Esophagus mucosa (tissue), 1 donor: ENCODE measurements around the gene ADAMTS2. TPM values are rescaled to one million over a fixed set of nuclear protein-coding genes. Genes with fewer than 3 reads are reported as not detected.
A peak's percentile ranks its signal among the peaks of the same experiment; 100 is the strongest.
"Not testable (repeated sequence)": the region's sequence is repeated elsewhere in the genome, so short reads cannot be mapped to it uniquely, and the experiment has no call there.

Experiments used
- ATAC-seq: fragments of 200-7000 bp; cut with Tn5 transposase; one replicate; pipeline ENCODE4 v1.9.1; 2020
- total RNA-seq: library from RNA; stranded (reverse); gene quantifications from one replicate; pipeline ENCODE4 v1.2.4, GENCODE V29; 2023
- donor health status: DM: yes; HTN: yes; CAD: no.

Gene ADAMTS2
- total RNA-seq, 1 donor from 2014 or later = 3.5 TPM

DNA sequence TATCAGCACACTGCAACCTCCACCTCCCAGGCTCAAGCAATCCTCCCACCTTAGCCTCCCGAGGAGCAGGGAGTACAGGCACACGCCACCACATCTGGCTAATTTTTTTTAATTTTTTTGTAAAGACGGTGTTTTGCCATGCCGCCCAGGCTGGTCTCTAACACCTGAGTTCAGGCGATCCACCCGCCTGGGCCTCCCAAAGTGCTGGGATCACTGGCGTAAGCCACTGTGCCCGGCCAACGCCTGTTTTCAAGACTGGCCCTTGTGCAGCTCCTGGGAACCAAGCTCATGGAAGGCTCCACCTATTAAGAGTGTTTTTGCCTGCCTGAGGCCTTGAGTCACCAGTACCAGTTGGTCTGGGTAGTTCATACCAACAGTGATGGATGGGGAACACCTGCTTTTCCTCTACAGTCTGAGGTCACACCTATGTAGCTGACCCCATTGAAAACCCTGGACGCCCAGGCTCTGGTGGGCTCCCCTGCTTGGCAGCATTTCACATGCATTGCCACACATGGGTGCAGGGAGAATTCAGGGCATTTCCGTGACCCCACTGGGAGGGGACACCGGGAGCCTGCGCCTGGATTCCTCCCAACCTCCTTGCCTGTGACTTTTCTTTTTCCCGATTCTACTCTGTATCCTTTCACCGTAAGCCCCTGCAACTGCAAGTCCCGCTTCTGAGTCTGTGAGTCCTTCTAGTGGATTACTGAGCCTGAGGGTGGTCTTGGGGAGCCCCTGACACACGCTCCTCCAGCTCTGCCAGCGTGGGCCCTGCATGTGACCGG lies 221.6 kb downstream of the ADAMTS2 start:
- peak; percentile 36 for ATAC-seq

DNA sequence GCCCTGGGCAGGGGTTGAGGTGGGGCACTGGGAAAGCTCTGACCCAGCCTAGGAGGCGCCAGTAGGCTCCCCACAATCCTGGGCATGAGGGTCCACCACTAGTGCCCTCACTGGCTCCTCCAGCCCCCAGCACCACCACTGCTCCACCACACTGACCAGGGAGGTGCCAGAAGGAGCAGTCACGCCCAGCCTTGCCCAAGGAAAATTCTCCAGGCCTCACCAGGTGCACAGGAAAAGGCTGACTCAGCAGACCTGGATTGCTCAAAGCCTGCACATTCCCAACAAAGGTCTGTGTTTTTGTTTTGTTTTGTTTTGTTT lies 222.2 kb downstream of the ADAMTS2 start:
- ATAC-seq = no peak

DNA sequence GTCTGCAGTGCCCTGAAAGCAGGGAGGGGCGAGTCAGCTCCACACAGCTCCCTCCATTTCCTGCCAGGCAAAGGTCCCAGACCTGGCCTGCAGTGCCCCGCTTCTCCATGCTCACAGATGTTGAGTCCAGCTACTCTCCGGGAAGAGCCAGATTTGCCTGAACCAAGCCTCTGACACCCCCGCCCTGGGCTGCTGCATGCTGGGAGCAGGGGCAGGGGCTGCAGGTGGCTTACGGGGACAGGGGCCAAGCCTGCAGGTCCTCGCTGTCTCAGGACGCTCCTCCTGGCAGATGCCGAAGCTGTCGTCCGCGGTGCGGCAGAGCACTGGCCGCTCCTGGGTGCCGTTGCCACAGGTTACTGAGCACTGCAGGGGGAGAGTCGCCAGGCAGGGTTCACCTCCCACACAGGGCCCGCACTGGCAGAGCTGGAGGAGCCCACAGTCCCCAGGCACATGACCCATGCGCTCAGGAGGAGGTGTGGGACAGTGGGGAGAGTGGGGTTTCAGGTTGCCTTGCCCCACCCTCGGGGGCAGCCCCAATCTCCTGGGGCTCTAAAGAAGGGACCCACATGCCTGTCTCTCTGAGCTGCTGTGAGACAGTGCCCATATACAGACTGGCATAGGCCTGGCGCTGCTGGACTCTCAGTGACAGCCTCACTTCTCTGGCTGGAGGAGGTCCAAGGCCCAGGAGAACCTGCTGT lies 222.7 kb downstream of the ADAMTS2 start:
- ATAC-seq = no peak

DNA sequence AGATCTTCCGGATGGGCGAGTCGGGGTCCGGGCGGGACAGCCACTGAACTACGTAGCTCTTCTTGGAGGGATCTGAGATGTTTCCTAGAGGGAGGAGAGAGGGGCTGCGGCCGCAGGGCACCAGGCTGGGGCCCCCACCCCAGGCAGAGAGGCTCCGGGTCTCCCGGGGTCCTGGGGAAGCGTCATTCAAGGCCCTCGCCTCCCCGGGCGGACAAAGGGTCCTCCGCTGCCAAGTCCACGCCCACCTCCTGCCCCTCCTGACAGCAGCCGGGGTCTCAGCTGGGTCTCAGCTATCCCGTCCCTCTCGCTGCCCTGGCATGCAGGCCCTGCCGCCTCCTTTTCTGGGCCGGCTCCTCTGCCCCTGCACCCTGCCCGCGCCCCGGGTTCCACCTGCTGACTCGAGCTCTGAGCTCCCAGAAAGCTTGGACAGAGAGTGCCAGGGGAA lies 223.6 kb downstream of the ADAMTS2 start:
- no peak for ATAC-seq

DNA sequence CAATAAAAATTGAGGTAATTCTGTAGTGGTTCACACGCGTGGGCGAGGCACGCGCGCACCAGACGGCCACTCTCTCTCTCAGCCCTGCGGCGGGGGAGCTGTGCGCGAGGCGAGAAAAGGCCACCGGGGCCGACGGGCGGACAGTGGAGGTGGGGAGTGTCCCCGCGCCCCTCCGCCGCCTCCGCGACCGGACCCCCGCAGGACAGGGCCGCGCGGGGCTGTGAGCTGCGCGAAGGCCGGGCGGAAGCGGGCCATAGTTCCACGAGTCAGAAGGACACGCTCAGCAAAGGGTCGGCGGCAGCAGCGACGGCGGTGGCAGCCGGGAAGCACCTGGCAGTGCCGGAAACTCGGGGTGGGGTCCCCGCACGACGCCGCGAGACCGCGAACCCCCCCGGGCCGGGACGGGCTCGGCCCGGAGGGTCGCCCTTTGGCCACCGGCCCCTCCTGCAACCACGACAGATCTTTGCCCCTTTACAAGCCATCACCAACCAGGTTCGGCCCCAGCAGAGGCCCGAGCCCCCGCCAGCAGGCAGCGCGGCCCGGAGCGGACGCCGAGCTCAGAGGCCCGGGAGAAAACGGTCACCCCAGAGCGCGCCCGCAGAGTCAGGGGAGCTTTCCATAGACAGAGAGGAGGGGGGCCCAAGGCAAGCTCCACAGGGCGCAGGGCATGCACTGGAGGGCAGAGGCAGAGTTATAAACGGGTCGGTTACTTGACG lies 224.2 kb downstream of the ADAMTS2 start:
- no peak for ATAC-seq

DNA sequence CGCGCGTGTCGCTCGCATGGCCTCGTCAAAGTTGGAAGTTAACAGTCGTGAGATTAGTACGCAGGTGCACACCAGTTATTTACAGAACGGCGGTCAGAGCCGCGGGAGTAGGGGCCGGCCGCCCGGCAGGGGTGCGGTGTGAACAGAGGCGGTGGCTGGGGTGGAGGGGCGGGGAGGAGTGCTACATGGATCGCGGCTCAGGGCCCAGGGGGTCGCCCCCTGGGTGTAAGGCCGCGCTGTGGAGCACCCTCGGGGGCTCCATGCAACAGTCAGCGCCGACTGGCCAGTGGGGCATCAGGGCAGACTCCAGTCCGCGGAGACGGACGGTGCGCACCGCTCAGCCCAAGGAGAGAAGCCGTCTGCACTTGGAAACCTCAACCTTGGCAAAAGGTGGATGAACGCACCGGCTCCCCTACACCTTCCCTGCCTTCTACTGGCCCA lies 224.8 kb downstream of the ADAMTS2 start:
- no peak for ATAC-seq

DNA sequence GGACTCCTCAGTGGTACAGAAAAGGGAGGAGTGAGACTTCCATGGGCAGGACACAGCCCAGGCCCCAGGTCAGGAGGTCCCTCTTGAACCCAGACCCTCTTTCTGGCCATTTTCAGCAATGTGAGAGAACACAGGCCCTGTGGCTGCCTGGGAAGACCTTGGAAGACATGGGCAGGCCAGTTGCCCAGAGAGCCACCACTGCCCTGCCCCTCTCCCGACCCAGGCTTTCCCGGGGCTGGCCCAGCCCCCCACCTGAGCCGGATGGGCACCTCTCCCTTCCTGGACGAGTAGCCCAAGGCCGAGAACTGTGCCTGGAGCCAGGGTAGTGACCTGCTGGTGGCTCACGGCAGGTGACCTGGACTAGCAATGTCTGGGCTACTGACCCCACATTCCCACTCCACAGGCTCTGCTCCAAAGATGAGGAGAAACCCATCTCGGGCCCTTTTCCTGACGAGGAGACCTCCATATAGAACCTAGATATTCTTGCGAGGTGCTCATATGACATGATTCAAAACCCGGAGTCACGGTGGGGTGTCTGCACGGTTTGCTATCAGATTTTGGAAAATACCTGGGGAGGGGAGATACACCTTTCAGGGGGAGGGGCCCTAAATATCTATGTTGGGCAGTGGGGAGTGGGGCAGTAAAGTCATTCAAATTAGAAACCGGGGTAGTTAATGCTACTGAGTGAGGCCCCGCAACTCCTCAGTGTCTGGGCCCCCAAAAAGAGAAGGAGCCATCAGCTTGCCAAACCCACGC lies 225.7 kb downstream of the ADAMTS2 start:
- no peak for ATAC-seq

DNA sequence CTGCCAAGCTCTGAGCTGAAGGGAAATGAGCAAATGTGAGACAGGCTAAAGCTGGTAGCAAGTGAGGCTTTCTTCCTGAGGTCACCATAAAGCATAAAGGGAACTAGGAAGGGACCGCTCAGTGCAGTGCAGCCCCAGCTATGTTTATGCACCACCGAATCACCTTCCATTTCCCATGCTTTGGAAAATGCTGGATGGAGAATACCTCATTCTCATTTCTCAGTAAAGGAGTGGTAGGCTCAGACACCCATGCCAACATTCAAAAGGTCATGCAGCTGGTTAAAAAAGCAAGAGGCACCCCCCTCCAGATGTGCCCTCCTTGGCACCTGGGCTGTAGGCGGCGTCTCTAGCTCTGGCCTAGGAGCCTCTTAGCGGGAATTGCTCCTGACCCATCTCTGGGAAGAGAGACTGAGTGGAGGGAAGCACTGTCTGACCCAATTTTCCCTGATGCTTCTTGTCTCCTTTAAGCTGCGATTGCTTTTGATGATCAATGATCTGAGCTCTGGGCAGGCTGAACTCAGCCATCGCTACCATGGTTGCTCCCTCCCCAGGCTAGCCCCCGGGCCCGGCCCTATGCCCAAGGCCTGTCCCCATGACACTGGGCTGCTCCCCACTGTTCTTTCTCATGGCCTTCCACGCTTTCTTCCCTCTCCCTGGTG lies 226.4 kb downstream of the ADAMTS2 start:
- ATAC-seq = no peak

DNA sequence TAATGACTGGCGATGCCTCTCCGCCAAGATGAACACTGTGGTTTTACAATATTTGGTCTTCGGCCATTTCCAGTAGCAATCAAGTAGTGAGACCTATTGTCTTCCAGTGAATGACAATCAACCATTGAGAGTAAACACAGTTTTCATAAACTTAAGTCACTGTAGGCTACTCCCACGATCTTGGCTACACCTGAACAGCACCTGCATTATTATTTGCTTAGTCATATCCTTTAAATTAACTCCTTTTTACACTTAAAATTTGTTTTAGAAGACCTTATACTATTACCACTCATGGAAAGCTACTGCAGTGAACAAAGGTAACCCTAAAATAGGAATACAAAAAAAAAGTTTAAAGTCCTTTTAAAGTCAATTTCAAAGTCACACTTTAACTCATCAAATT lies 226.9 kb downstream of the ADAMTS2 start:
- no peak for ATAC-seq

DNA sequence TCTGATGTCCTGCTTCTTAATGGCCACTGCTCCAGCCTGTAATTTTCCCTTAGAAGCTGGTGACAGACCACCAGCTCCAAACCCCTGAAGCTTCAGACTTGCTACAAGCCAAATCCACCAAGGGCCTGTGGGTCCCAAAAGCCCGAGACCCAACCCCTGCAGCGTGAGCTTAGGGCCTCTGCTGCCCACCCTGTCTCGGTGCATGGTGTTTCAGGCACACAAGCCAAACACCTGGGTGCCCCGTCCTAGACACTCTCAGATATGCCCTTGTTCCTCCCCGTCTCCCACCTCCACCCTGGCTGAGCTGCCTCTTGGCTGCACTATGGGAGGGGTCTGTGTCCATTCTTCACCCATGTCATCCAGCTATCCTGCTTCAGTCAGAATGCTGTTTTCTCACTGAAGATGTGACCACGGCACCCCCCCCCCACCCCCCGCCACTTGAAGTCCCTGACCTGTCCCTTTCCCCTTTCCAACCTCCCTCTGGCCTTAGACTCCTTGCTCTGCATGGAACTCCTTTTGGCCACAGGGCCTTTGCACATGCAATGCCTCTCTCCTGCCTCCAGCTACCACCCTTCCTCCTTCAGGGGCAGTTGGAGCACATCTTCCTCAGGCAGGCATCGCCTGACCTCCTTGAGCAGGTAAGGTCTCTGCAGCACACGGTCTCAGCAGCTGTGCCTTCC lies 229.3 kb downstream of the ADAMTS2 start:
- ATAC-seq = no peak

DNA sequence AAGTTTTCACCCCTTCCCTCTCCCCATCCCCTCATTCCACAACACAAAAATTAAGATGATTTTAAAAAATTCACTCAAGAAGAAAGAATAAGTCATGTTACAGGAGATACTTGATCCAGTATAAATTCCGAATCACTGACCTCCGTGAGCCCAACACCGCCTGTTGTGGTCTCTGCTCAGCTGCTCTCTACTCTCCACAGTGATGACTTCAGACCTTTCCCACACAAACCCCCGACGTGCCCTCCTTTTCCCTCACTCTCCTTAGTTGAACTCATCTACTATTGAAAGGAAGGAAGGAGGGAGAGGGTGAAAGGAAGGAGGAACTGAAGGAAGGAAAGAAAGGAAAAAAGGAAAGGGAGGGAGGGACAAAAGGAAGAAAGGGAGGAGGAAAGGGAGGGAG lies 230.0 kb downstream of the ADAMTS2 start:
- ATAC-seq = no peak

DNA sequence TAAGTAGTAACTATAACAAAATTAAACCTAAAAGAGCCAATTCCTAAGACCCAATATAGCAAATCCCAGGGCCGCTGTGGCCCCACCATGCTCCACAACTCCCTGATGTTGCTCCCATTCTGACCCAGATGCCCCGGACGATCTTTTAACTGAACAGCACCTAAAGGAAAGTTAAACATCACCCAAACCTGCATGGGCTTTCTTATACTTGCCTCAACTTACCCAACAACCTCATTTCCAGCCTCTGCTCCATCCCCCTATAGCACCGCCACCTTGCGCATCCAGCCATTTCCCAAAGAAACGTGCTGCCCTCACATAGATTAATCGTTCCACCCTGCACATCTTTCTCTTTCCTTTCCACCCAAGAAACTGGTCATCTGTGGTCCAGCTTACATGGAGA lies 230.5 kb downstream of the ADAMTS2 start:
- no peak for ATAC-seq

DNA sequence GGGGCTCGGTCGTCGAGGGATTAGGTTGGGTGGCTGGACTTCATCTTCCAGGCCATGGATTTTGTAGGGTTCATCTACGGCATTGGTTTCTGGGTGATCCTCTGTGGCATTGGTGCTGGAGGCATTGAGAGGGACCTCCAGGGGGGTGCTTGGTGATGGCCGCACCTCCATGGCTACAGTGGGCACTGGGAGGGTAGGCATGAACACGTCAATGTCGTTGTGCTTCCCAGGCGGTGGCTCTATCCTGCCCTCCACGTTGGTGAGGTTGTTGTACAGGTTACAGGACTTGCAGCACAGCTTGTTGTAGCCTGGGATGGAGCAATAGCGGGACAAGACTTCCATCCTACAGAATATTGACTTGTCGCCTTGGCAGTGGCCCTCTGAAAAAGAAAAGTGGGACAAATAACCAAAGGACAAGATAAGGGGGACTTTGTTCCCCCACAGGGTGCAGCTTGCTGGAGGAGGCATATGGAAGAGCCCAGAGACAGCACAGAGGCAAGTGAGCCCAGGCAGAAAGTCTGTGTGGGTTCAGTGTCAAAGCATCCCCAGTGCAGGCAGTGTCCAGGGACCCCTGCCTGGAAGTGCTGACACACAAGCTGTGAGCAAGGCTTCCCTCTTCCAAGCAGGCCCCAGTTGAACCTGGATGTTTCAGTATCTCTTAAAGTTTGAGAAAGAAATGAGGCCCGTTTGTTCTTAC lies 231.2 kb downstream of the ADAMTS2 start:
- no peak for ATAC-seq

DNA sequence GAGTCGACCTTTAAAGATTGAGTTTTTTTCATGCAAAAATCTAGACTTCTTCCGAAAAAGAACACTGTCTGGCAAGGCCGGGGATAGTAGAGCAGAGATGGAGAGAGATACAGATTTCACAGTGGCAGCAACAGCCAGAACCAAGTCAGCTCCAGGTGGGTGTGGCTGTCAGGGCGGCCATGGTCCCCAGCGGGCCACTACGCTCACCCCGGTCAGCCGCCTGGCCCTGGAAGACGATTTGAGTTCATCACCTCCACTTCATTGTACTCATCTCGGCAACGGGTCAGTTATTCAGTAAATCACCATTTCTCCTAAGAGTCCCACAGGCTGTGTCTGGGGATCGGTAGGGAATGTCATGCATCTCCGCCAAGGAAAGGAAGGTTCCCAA lies 232.1 kb downstream of the ADAMTS2 start:
- ATAC-seq = no peak

DNA sequence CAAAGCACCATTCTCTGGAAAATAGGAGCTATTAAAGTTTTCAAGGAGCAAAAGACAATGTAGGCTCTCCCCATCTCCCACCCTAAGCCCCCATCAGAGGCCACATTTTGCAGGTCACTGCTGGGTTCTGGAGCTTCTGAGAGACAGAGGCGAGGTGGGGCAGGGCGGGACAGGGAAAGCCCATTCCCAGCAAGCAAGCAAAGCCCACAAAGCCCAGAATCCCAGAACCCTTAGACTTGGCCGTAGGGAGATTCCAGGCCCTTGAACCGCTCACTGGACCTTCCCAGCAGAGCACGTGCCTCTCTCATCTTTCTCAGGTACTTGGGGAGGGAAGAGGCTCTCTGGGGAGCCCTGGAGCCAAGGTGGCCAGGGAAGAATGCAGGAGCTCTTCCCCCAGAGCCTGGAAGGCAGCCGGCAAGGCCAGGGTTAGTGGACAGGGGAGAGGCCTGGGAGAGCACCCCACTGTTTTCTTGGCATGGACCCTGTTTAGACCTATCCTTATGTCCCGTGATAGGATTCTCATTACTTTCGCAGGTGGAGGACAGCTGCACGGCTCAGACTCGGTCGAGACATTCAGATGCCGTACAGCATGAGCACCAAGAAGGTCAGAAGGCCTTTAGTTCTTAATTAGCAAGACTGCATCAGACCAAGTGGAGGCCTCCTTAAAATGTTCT lies 232.7 kb downstream of the ADAMTS2 start:
- ATAC-seq = no peak

DNA sequence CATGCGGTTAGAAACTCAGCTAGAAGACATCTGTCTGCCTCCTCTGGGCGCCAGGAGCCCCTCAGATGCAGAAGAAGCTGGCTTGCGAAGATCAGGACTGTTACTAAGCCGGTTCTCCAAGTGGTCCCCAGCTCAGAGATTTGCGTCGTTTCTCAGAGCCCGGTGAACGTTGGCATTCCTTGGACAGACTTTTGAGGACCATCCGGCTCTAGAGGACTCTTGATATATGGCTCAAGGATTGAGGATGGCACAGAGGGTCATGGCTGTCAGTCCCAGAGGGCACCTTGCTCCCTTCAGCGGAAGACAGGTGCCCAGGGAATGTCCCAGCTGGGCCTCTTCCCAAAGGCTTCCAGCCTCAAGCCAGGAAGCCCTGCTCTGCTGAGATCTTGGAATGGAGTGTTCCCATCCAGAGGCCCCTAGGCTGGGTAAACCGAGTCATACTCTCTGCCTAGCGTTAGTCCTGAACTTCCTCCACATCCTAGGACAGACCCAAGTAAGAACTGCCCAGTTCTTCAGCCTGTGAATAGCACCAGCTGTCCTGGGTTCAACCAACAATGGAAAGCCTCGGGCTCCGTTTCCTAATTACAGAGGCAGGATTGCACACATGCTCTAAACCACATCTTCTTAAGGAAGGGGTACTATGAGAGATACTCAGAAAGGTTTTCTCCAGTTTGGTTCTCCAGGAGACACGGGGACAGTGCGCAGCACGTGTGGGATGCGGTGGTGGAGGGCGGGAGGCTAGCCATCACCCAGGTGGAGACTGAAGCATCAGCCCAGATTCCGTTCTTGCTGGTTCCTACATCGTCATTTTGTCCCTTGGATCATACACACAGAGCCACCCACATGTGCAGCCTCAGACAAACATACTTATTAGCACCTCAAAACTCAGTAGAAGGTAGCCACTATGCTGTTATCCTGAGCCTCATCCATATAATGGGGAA lies 233.7 kb downstream of the ADAMTS2 start:
- no peak for ATAC-seq

DNA sequence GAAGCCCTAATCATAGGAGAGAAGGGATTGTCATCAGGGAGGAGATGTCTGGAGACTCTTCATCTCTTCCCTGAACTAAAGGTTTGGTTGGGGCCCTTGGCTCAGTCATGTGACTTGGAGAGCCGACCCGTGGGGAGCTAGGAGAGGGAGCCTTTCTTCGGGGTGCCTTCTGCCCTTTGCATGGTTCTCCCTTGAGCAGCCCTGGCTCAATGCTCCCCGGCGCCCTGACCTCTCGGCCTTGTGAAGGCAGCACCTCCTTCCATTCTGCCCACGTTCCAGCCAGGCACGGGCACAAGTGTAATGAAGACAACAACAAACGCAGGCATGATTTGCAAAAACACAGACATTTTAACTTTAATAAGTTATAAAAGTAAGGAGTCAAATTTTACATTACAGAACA lies 234.7 kb downstream of the ADAMTS2 start:
- no peak for ATAC-seq

DNA sequence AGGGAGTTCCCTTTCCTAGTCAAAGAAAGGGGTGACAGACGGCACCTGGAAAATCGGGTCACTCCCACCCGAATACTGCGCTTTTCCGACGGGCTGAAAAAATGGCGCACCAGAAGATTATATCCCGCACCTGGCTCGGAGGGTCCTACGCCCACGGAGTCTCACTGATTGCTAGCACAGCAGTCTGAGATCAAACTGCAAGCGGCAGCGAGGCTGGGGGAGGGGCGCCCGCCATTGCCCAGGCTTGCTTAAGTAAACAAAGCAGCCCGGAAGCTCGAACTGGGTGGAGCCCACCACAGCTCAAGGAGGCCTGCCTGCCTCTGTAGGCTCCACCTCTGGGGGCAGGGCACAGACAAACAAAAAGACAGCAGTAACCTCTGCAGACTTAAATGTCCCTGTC lies 244.0 kb downstream of the ADAMTS2 start:
- not testable (repeated sequence) for ATAC-seq

DNA sequence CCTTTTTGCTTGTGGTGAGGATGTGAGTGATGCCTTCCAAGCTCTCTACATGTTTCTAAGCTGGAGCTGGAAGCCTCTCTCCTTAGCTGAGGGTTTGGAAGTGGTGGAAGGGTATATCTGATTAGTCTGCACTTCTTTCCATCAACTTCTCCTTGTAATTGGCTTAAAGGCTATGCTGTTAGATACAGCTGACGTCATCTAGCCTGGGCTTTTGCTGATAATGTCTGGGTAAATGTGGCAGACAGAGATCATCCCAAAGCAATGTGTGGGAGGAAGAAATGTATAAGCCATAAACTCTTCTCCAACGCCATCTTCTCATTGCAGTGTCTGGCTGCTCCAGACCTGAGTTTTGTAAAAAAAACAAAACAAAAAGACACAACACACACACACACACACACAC lies 255.8 kb downstream of the ADAMTS2 start:
- ATAC-seq = no peak
